Activated naive CD8-positive, alpha-beta T cell treated with anti-CD3 and anti-CD28 coated beads, Interleukin-2, amount 50 U/mL, for 24 hours (primary cell): ENCODE data around the gene COMMD9.
"Not testable (repeated sequence)": the region's sequence is repeated elsewhere in the genome, so short reads cannot be mapped to it uniquely, and the experiment has no call there.

ENCODE experiments used
- ATAC-seq: fragments of 150-1000 bp; cut with Tn5 transposase; one replicate; pipeline ENCODE4 v1.10.0; 2021
- DNase-seq: peaks from one replicate; pipeline ENCODE4 v3.0.0; 2021
- H3K27ac Mint-ChIP-seq: one replicate; pipeline ENCODE4 v1.8.0; 2021; ENCODE audit warnings: mild to moderate bottlenecking, mixed read lengths
- H3K27me3 Mint-ChIP-seq: one replicate; pipeline ENCODE4 v1.8.0; 2021; ENCODE audit warnings: mixed read lengths
- H3K36me3 Mint-ChIP-seq: one replicate; pipeline ENCODE4 v1.8.0; 2021; ENCODE audit warnings: low read depth, mixed read lengths
- H3K4me1 Mint-ChIP-seq: one replicate; pipeline ENCODE4 v1.8.0; 2021; ENCODE audit warnings: mixed read lengths
- H3K4me3 Mint-ChIP-seq: one replicate; pipeline ENCODE4 v1.8.0; 2021; ENCODE audit warnings: mild to moderate bottlenecking, moderate library complexity, mixed read lengths
- H3K9me3 Mint-ChIP-seq: one replicate; pipeline ENCODE4 v1.8.0; 2021; ENCODE audit warnings: mixed read lengths

Gene COMMD9

DNA sequence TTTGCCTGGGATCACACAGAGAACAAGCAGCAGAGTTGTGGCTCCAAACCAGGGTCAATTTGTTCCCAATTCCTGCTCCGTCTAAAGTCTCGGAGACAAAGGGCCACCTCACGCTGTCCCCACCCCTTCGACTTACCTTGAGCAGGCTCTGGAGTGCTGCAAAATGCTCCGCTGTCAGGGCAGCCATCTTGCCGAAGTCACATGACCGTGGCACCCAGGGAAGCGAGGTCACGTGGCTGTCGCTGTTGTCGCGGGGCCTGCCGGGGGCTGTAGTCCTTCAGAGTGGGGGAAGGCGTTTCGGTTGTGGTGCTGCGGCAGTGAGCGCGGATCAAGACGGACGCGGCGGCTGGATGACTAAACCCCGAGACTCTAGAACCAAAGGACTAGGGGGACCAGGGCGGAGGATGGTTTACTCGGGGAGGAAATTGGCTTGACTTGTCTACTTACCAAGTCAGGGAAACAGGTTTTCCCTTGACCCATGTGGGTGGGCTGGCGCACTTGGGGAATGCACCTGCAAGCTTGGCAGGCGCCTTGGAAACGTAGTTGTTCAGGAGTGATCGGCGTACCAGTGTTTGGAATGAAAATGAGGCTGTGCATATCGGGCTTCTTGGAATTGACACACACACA lies at the start of gene COMMD9:
COMMD9 (minus strand) TSS at position 199 of the 627 bp plus-strand sequence; CDS start at position 187, 12 bp downstream.
- Mint-ChIP-seq H3K27me3 (no peaks in the 10 kb centered on the region), H3K27ac (peak within 1 kb of the TSS; percentile 91), H3K4me3 (peak within 1 kb of the TSS; percentile 94), H3K9me3 (no peaks in the 10 kb centered on the region), H3K4me1 (peaks cover 35% of the 10 kb centered on the region), H3K36me3 (no peaks in the 10 kb centered on the region)
- DNase-seq = peak; percentile 93
- peak; percentile 99 for ATAC-seq

DNA sequence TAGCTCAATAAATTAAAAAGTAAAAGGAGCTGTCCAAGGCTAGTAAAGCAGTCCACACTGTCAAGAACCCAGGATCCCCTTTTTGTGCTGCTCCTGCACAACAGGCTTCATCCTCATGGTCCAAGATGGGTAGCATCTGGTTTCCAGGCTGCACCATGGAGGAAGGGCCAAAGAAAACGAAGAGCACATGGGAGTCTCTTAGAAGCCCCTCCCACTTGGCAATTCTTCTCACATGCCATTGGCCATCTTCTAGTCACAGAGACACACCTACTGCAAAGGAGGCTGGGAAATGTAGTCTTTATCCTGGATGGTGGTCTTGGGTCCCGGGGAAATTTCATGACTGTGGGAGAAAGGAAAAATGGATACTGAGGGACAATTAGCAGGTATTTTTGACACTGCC lies 44.7 kb upstream of the COMMD9 start:
- Mint-ChIP-seq H3K9me3 (no peaks in the 10 kb centered on the region), H3K4me1 (peaks cover 18% of the 10 kb centered on the region), H3K27ac (no peak overlapping the region), H3K36me3 (no peaks in the 10 kb centered on the region), H3K4me3 (no peak overlapping the region), H3K27me3 (peaks cover 22% of the 10 kb centered on the region)
- no peak for ATAC-seq
- no peak for DNase-seq

DNA sequence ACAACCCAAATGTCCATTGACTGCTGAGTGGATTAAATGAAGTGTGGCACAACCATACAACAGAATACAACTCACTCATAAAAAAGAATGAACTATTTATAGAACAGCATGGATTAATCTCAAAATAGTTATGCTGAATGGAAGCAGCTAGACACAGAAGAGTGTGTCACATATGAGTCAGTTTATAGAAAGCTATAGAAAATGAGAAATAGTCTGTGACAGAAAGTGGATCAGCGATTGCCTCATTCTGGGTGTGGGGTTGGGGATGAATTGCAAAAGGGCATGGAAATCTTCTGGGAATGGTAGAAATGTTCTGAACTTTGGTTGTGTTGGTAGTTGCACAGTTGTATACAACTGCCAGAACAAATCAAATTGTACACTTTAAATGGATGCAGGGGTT lies 44.2 kb upstream of the COMMD9 start:
- DNase-seq (no peak), ATAC-seq (no peak)
- Mint-ChIP-seq H3K27me3 (peaks cover 21% of the 10 kb centered on the region), H3K4me1 (peaks cover 22% of the 10 kb centered on the region), H3K9me3 (no peaks in the 10 kb centered on the region), H3K4me3 (no peak overlapping the region), H3K36me3 (no peaks in the 10 kb centered on the region), H3K27ac (no peak overlapping the region)

DNA sequence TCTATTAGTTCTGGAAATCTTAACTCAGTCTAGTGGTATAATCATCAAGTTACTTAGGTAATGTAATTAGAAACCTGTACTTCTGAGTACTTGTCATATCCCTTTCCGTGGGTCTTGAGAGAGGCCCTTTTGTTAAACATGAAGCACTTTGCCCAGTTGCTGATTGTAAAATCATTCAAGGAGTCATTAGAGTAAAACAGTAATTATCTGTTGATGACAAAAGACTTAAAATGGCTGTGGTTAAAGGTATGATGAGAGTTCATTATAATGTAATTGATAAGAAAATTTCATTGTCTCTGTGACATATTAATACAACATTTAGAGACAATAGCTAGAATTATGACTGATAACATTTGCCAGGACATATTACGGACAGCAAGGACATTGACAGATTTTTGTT lies 41.2 kb upstream of the COMMD9 start:
- no peak overlapping the region for H3K27ac Mint-ChIP-seq
- H3K36me3 Mint-ChIP-seq = peaks cover 1% of the 10 kb centered on the region
- DNase-seq (no peak), ATAC-seq (no peak)
- peaks cover 25% of the 10 kb centered on the region for H3K27me3 Mint-ChIP-seq
- H3K4me3 Mint-ChIP-seq = no peak overlapping the region
- no peaks in the 10 kb centered on the region for H3K9me3 Mint-ChIP-seq
- peaks cover 45% of the 10 kb centered on the region for H3K4me1 Mint-ChIP-seq

DNA sequence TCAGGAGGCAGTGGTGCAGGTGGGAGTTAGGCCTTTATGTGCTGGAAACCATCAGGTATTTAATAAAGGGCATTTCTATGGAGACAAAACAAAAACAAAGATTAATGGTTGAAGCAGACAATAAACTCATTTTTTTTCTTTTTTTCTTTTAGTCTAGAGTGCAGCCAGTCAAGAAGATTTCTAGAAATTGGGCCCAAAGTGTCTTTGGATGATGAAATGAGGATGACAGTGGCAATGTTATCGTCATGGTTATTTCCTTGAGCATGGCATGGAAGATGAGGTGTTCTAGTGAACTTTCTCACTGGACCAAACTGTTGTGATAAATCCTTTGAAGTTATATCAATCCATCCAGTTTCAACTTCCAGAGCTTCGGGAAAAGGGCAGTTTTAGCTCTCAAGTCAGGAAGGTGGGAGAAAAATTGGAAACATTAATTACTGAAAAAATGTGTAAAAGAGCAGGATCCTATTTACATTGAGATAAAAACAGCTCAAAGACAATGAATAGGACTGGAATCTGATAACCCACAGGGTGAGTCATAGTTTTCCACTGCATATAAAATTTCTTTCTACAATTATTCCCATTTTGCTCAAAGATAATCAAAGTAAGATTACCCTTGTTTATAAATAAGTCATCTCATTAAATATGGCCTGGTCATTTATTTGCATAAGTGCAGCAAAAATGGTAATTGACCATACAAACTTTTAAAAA lies 39.9 kb upstream of the COMMD9 start:
- Mint-ChIP-seq H3K36me3 (peaks cover 1% of the 10 kb centered on the region), H3K4me1 (peaks cover 45% of the 10 kb centered on the region), H3K4me3 (no peak overlapping the region), H3K27ac (peak overlapping the region; percentile 71), H3K27me3 (peaks cover 25% of the 10 kb centered on the region), H3K9me3 (no peaks in the 10 kb centered on the region)
- DNase-seq (no peak), ATAC-seq (no peak)

DNA sequence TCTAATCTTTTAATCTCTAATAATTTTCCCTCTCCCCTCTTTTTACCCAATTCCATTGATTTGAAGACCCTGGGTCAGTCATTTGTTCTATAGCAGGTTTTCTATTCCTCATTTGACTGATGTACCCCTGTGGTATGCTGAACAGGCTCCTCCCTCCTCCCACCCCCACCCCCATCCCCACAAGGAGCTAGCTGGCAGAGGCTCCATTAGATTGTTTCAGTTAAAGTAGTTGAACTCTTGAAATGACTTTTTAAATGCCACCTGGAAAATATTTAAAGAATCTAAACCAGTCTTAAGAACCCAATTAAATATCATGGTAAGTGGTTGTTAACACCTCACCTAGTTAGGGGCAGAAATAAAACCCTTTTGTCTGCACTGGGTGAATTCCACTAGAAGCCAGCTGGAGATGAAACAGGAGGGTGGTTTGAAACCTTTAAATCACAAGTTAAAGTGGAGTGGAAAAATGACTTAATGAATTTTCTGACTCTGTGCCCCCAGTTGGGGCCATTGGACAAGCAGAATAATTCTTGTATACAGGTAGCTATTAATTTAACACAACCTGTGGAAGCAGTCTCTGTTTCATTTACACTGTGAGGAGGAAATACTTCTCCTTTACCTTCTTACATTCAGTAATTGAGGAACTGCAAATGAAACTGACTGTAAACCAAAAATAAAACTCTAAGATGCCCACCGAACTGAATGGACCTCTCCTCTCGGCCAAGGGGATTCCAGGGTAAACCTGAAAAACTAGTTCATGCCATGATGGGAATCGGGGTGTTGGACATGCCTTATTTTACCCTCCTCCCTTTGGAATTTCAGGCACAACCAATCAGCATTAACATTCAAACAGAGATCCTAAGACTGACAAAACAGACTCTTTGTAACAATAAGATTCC lies 37.5 kb upstream of the COMMD9 start:
- Mint-ChIP-seq H3K27me3 (peaks cover 15% of the 10 kb centered on the region), H3K4me3 (no peak overlapping the region), H3K4me1 (peaks cover 45% of the 10 kb centered on the region), H3K27ac (peak overlapping the region; percentile 66), H3K36me3 (peaks cover 1% of the 10 kb centered on the region), H3K9me3 (no peaks in the 10 kb centered on the region)
- no peak for DNase-seq
- ATAC-seq = peak; percentile 89

DNA sequence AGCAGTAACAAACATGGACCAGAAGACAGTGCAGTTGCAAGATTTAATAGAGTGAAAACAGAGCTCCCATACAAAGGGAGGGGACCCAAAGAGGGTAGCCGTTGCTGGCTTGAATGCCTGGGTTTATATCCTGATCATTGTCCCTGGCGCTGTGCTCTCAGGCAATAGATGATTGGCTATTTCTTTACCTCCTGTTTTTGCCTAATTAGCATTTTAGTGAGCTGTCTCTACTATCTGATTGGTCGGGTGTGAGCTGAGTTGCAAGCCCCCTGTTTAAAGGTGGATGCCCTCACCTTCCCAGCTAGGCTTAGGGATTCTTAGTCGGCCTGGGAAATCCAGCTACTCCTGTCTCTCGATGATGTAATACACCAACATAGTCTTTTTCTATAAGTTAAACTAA lies 36.2 kb upstream of the COMMD9 start:
- not testable (repeated sequence) for H3K4me3 Mint-ChIP-seq, DNase-seq, H3K36me3 Mint-ChIP-seq, H3K9me3 Mint-ChIP-seq, ATAC-seq, H3K27ac Mint-ChIP-seq, H3K27me3 Mint-ChIP-seq
- peaks cover 42% of the 10 kb centered on the region for H3K4me1 Mint-ChIP-seq

DNA sequence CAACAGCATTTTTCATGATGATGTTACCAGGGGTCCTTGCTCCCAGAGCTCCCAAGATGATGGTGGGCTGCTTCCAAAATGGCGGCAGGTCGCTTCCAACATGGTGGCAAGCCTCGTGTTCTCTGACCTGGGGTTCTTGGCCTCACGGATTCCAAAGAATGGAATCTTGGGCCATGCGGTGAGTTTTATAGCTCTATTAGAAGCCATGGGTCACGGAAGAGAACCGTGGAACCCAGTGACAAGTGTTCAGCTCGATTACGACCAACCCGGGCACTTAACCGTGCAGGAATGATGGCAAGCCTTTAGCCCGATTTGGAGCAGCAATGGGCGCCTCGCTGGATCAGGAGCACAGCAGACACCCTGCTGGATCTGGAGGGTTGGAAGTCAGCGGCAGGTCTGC lies 35.7 kb upstream of the COMMD9 start:
- not testable (repeated sequence) for DNase-seq, ATAC-seq, H3K36me3 Mint-ChIP-seq, H3K9me3 Mint-ChIP-seq, H3K4me3 Mint-ChIP-seq, H3K27me3 Mint-ChIP-seq, H3K27ac Mint-ChIP-seq
- H3K4me1 Mint-ChIP-seq = peaks cover 37% of the 10 kb centered on the region

DNA sequence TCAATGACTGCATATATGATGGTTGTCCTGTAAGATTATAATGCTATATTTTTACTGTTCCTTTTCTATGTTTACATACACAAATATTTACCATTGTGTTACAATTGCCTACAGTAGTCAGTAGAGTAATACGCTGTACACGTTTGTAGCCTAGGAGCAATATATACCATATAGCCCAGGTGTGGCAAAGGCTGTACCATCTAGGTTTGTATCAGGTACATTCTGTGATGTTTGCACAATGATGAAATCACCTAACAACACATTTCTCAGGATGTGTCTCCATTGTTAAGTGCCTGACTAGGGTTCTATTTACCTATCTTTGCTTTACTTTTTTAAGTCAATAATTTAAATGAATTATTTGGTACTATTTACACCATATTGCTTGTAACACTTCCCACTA lies 28.8 kb upstream of the COMMD9 start:
- ATAC-seq (no peak), DNase-seq (no peak)
- no peaks in the 10 kb centered on the region for H3K36me3 Mint-ChIP-seq
- H3K4me3 Mint-ChIP-seq = no peak overlapping the region
- H3K4me1 Mint-ChIP-seq = peaks cover 7% of the 10 kb centered on the region
- no peaks in the 10 kb centered on the region for H3K9me3 Mint-ChIP-seq
- peaks cover 23% of the 10 kb centered on the region for H3K27me3 Mint-ChIP-seq
- H3K27ac Mint-ChIP-seq = no peak overlapping the region

DNA sequence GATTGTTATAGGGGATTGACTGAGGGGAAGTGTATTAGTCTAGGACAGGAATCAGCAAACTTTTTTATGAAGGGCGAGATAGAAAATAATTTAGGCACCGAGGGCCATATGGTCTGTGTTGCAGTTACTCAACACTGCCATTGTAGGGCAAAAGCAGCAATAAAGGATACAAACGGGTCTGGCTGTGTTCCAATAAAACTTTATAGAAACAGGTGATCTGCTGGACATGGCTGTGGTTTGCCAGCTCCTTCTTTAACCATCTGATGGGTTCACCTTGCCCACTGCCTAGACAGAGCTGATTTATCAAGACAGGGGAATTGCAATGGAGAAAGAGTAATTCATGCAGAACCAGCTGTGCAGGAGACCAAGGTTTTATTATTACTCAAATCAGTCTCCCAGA lies 26.8 kb upstream of the COMMD9 start:
- peaks cover 12% of the 10 kb centered on the region for H3K4me1 Mint-ChIP-seq
- H3K9me3 Mint-ChIP-seq = no peaks in the 10 kb centered on the region
- no peak overlapping the region for H3K4me3 Mint-ChIP-seq
- H3K27me3 Mint-ChIP-seq = peaks cover 28% of the 10 kb centered on the region
- DNase-seq (no peak), ATAC-seq (no peak)
- no peaks in the 10 kb centered on the region for H3K36me3 Mint-ChIP-seq
- no peak overlapping the region for H3K27ac Mint-ChIP-seq

DNA sequence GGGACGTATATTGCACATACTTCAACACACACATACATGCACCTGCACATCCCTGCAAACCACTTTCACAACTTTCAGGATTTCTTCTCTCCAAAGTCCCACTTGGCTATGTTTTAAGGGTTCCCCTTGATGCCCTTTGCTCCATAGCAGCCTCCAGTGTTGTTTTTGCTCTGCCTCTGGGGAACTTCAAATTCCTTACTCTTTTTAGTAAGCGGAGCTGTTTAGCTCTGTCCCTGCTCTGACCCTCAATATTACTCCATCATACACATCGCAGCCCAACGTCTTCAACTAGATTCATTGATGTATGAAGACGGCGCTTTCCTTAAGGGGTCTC lies 25.2 kb upstream of the COMMD9 start:
- Mint-ChIP-seq H3K9me3 (no peaks in the 10 kb centered on the region), H3K4me3 (no peak overlapping the region), H3K27me3 (peaks cover 32% of the 10 kb centered on the region), H3K36me3 (no peaks in the 10 kb centered on the region), H3K27ac (no peak overlapping the region), H3K4me1 (peaks cover 12% of the 10 kb centered on the region)
- no peak for ATAC-seq
- no peak for DNase-seq

DNA sequence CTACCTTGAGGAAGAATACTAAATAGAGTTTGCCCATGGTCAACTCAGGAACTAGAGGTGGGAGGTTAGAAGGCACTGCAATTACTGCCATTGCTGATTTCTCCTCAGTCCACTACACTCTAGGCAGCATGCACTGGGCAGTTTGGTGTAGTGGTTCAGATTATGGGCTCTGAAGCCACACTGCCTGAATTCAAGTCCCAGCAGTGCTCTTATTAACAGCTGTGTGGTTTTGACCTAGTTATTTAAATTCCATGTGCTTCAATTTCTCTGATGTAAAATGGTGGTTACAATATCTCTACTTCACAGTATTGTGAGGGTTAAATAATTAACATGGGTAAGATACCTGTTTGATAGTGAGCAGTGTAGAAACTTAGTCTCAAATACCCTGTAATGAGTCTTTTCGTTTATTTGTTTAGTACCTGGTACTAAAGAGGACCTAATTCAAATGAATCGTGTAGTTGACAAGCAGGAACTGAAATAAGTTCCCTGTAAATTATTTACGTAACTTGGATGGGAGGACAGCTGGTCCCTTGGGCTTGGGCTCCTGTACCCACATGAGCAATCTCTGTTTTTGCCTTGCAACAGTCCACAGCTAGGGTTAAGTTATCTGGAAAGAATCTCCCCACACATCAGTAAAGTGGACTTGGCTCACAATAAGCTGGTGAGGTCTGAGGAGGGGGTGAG lies 24.7 kb upstream of the COMMD9 start:
- ATAC-seq (no peak), DNase-seq (no peak)
- H3K4me3 Mint-ChIP-seq = no peak overlapping the region
- H3K27me3 Mint-ChIP-seq = peaks cover 29% of the 10 kb centered on the region
- H3K9me3 Mint-ChIP-seq = no peaks in the 10 kb centered on the region
- no peak overlapping the region for H3K27ac Mint-ChIP-seq
- peaks cover 12% of the 10 kb centered on the region for H3K4me1 Mint-ChIP-seq
- H3K36me3 Mint-ChIP-seq = no peaks in the 10 kb centered on the region

DNA sequence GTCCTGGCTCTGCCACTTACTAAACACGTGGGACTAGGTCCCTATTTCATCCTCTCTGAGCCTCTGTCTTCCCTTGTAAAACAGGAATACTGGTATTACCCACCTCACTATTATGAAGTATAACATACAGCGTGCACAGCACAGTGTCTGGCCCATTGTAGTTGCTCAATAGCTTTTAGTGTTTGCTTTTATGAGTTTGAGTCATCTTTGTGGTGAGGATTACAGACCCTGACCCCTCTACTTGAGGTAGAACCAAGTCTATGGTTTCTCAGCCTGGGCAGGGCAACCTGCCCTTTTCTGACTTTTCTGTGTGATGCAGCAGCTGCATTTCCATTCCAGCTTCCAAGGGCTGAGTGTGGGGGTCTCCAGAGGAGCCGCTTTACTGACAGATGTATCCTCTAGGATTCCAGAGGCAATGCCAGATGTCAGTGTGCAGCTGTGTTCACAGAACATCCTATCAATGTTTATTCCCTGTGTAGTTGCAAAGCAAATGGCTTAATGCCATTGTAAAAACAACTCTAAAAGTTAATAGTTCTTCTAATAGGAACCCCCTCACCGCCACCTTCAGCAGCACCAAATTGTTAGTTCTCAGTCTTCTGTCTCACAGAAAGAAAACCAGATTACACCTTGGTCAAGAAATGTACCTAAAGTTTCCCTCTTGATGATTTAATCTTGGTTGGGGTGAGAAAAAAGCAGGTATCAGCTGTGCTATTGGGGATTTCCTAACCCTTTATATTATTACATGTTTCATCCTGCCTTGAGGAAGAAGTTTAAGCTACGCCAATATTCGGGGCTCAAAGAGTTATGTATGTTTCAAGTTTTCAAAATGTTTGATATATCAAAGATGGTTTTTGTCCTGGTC lies 23.6 kb upstream of the COMMD9 start:
- H3K4me3 Mint-ChIP-seq = no peak overlapping the region
- H3K27me3 Mint-ChIP-seq = peaks cover 36% of the 10 kb centered on the region
- peak; percentile 72 for ATAC-seq
- no peak for DNase-seq
- no peaks in the 10 kb centered on the region for H3K9me3 Mint-ChIP-seq
- no peaks in the 10 kb centered on the region for H3K36me3 Mint-ChIP-seq
- peaks cover 12% of the 10 kb centered on the region for H3K4me1 Mint-ChIP-seq
- no peak overlapping the region for H3K27ac Mint-ChIP-seq
